Naive B cell (primary cell): ENCODE results near the gene GIPC3. TPM values are rescaled to one million over a fixed set of nuclear protein-coding genes. Genes with fewer than 3 reads are reported as not detected.

ENCODE experiments used
- ATAC-seq, 2 donors: fragments of 150-1000 bp; cut with Tn5 transposase; 2 replicates each; pipeline ENCODE4 v1.10.0; 2021; ENCODE audit warnings: low read depth in 2 of 2, mild to moderate bottlenecking in 2 of 2, moderate library complexity in 2 of 2
- DNase-seq: peaks from one replicate; pipeline ENCODE4 v3.0.0; 2022
- H3K27ac Mint-ChIP-seq, 6 donors: one replicate each; pipeline ENCODE4 v1.8.0; 2020 to 2022; ENCODE audit warnings: mild to moderate bottlenecking in 6 of 6, mixed read lengths in 6 of 6, moderate library complexity in 5 of 6, inconsistent platforms in 2 of 6
- H3K27me3 Mint-ChIP-seq, 3 donors: one replicate each; pipeline ENCODE4 v1.8.0; 2021 to 2022; ENCODE audit warnings: mixed read lengths in 3 of 3, mild to moderate bottlenecking in 1 of 3
- H3K36me3 Mint-ChIP-seq, 2 donors: one replicate each; pipeline ENCODE4 v1.8.0; 2020 to 2022; ENCODE audit warnings: mixed read lengths in 2 of 2, inconsistent platforms in 1 of 2, mild to moderate bottlenecking in 1 of 2
- H3K4me1 Mint-ChIP-seq, 3 donors: one replicate each; pipeline ENCODE4 v1.8.0; 2020 to 2022; ENCODE audit warnings: mixed read lengths in 3 of 3, inconsistent platforms in 1 of 3, mild to moderate bottlenecking in 1 of 3, moderate library complexity in 1 of 3
- H3K4me3 Mint-ChIP-seq, 8 donors: one replicate each; pipeline ENCODE4 v1.8.0; 2020 to 2022; ENCODE audit warnings: mild to moderate bottlenecking in 8 of 8, mixed read lengths in 8 of 8, moderate library complexity in 8 of 8, inconsistent platforms in 2 of 8
- H3K9me3 Mint-ChIP-seq, 7 donors: one replicate each; pipeline ENCODE4 v1.8.0; 2020 to 2022; ENCODE audit warnings: mixed read lengths in 7 of 7, mild to moderate bottlenecking in 5 of 7, inconsistent platforms in 2 of 7, moderate library complexity in 1 of 7
- polyA plus RNA-seq, 6 donors: library from polyadenylated mRNA; unstranded; fragments of 300-500 nt; fragmentation: Illumina TruSeq; gene quantifications; one replicate each; pipeline ENCODE4 v1.2.3, GENCODE V29; 2021; ENCODE audit warnings: low read depth in 6 of 6

The GIPC3 gene
- polyA plus RNA-seq, 6 donors from 2014 or later: 0.06 to 1.0 (median 0.21) TPM; not detected in 1

- H3K4me1 Mint-ChIP-seq: peaks cover 0 to 2% (median 2%) of the 10 kb centered on the region in 3 donors
- DNase-seq (no peak), ATAC-seq (no peak)
- peak overlapping the region in 1 of 8 donors; percentile 16 for H3K4me3 Mint-ChIP-seq
- H3K27ac Mint-ChIP-seq: peak overlapping the region in 2 of 6 donors; percentile 15 to 63
- H3K27me3 Mint-ChIP-seq: no peaks in the 10 kb centered on the region
- no peaks in the 10 kb centered on the region for H3K36me3 Mint-ChIP-seq
- H3K9me3 Mint-ChIP-seq: no peaks in the 10 kb centered on the region
Measured at GRCh38 chr19:3590991-3591659, 5.8 kb downstream of the GIPC3 start.

- no peak overlapping the region for H3K4me3 Mint-ChIP-seq
- no peaks in the 10 kb centered on the region for H3K27me3 Mint-ChIP-seq
- H3K4me1 Mint-ChIP-seq: peaks cover 0 to 2% (median 0%) of the 10 kb centered on the region in 3 donors
- peak overlapping the region in 1 of 6 donors; percentile 63 for H3K27ac Mint-ChIP-seq
- no peaks in the 10 kb centered on the region for H3K9me3 Mint-ChIP-seq
- H3K36me3 Mint-ChIP-seq: no peaks in the 10 kb centered on the region
- DNase-seq (no peak), ATAC-seq (no peak)
Measured at GRCh38 chr19:3591876-3592613, 6.8 kb downstream of the GIPC3 start.

GRCh38 chr19:3593156-3593555 is 7.9 kb downstream of the GIPC3 start:
- no peaks in the 10 kb centered on the region for H3K36me3 Mint-ChIP-seq
- DNase-seq (no peak), ATAC-seq (no peak)
- H3K4me3 Mint-ChIP-seq: no peak overlapping the region
- no peaks in the 10 kb centered on the region for H3K27me3 Mint-ChIP-seq
- H3K9me3 Mint-ChIP-seq: no peaks in the 10 kb centered on the region
- H3K4me1 Mint-ChIP-seq: peaks cover 0 to 2% (median 0%) of the 10 kb centered on the region in 3 donors
- H3K27ac Mint-ChIP-seq: peak overlapping the region in 1 of 6 donors; percentile 25

- Mint-ChIP-seq H3K9me3 (peaks cover 0 to 1% (median 0%) of the 10 kb centered on the region in 7 donors), H3K36me3 (no peaks in the 10 kb centered on the region), H3K4me1 (peaks cover 0 to 2% (median 0%) of the 10 kb centered on the region in 3 donors), H3K4me3 (no peak overlapping the region), H3K27ac (no peak overlapping the region), H3K27me3 (no peaks in the 10 kb centered on the region)
- ATAC-seq (no peak), DNase-seq (no peak)
Measured at GRCh38 chr19:3595521-3596061, 10.3 kb downstream of the GIPC3 start.

- Mint-ChIP-seq H3K27me3 (no peaks in the 10 kb centered on the region), H3K4me1 (no peaks in the 10 kb centered on the region), H3K27ac (no peak overlapping the region), H3K36me3 (no peaks in the 10 kb centered on the region), H3K9me3 (peaks cover 0 to 1% (median 0%) of the 10 kb centered on the region in 7 donors), H3K4me3 (no peak overlapping the region)
- ATAC-seq (no peak), DNase-seq (no peak)
Measured at GRCh38 chr19:3599776-3600187, 14.5 kb downstream of the GIPC3 start.

GRCh38 chr19:3601021-3601420 is 15.7 kb downstream of the GIPC3 start:
- ATAC-seq (no peak), DNase-seq (no peak)
- peaks cover 0 to 1% (median 0%) of the 10 kb centered on the region in 7 donors for H3K9me3 Mint-ChIP-seq
- H3K4me1 Mint-ChIP-seq: no peaks in the 10 kb centered on the region
- peak overlapping the region in 2 of 8 donors; percentile 20 to 41 for H3K4me3 Mint-ChIP-seq
- no peaks in the 10 kb centered on the region for H3K27me3 Mint-ChIP-seq
- H3K27ac Mint-ChIP-seq: no peak overlapping the region
- H3K36me3 Mint-ChIP-seq: no peaks in the 10 kb centered on the region

GRCh38 chr19:3603121-3603811 is 18.0 kb downstream of the GIPC3 start:
- Mint-ChIP-seq H3K4me1 (peaks cover 12 to 14% (median 13%) of the 10 kb centered on the region in 3 donors), H3K9me3 (peaks cover 0 to 1% (median 0%) of the 10 kb centered on the region in 7 donors), H3K27me3 (no peaks in the 10 kb centered on the region), H3K36me3 (no peaks in the 10 kb centered on the region), H3K27ac (peak overlapping the region in 1 of 6 donors; percentile 84), H3K4me3 (peak overlapping the region in 1 of 8 donors; percentile 61)
- DNase-seq (no peak), ATAC-seq (no peak)

GRCh38 chr19:3604227-3604986 is 19.1 kb downstream of the GIPC3 start:
- Mint-ChIP-seq H3K4me1 (peaks cover 15 to 18% (median 17%) of the 10 kb centered on the region in 3 donors), H3K27ac (peak overlapping the region in 4 of 6 donors; percentile 27 to 88 (median 54)), H3K4me3 (peak overlapping the region in 4 of 8 donors; percentile 48 to 75 (median 70)), H3K36me3 (no peaks in the 10 kb centered on the region), H3K9me3 (peaks cover 0 to 1% (median 0%) of the 10 kb centered on the region in 7 donors), H3K27me3 (no peaks in the 10 kb centered on the region)
- peak in 1 of 2 donors; percentile 9 for ATAC-seq
- DNase-seq: no peak

- ATAC-seq (peak; percentile 65 to 76), DNase-seq (peak; percentile 66)
- H3K27ac Mint-ChIP-seq: peak overlapping the region in 1 of 6 donors; percentile 3
- H3K27me3 Mint-ChIP-seq: no peaks in the 10 kb centered on the region
- H3K36me3 Mint-ChIP-seq: no peaks in the 10 kb centered on the region
- H3K4me1 Mint-ChIP-seq: peaks cover 15 to 18% (median 18%) of the 10 kb centered on the region in 3 donors
- H3K9me3 Mint-ChIP-seq: peaks cover 0 to 1% (median 0%) of the 10 kb centered on the region in 7 donors
- H3K4me3 Mint-ChIP-seq: no peak overlapping the region
Measured at GRCh38 chr19:3604987-3605343, 19.7 kb downstream of the GIPC3 start.

GRCh38 chr19:3605361-3605760 is 20.1 kb downstream of the GIPC3 start:
- no peak overlapping the region for H3K4me3 Mint-ChIP-seq
- H3K4me1 Mint-ChIP-seq: peaks cover 15 to 18% (median 18%) of the 10 kb centered on the region in 3 donors
- H3K36me3 Mint-ChIP-seq: no peaks in the 10 kb centered on the region
- ATAC-seq (no peak), DNase-seq (no peak)
- H3K9me3 Mint-ChIP-seq: no peaks in the 10 kb centered on the region
- no peaks in the 10 kb centered on the region for H3K27me3 Mint-ChIP-seq
- H3K27ac Mint-ChIP-seq: no peak overlapping the region

GRCh38 chr19:3605770-3606169 is 20.5 kb downstream of the GIPC3 start:
- H3K4me3 Mint-ChIP-seq: no peak overlapping the region
- peaks cover 15 to 18% (median 18%) of the 10 kb centered on the region in 3 donors for H3K4me1 Mint-ChIP-seq
- ATAC-seq (no peak), DNase-seq (no peak)
- H3K27ac Mint-ChIP-seq: no peak overlapping the region
- no peaks in the 10 kb centered on the region for H3K36me3 Mint-ChIP-seq
- no peaks in the 10 kb centered on the region for H3K27me3 Mint-ChIP-seq
- H3K9me3 Mint-ChIP-seq: no peaks in the 10 kb centered on the region

GRCh38 chr19:3606174-3606689 is 21.0 kb downstream of the GIPC3 start:
- ATAC-seq (peak; percentile 26 to 36), DNase-seq (peak; percentile 32)
- Mint-ChIP-seq H3K27ac (peak overlapping the region in 1 of 6 donors; percentile 65), H3K9me3 (no peaks in the 10 kb centered on the region), H3K36me3 (no peaks in the 10 kb centered on the region), H3K4me1 (peaks cover 15 to 18% (median 18%) of the 10 kb centered on the region in 3 donors), H3K27me3 (no peaks in the 10 kb centered on the region), H3K4me3 (no peak overlapping the region)
